HG03135 (cell line): ENCODE measurements around the gene LAD1.

ENCODE experiments used
- ATAC-seq: cut with Tn5 transposase; IDR thresholded peaks from one replicate; pipeline ENCODE4 v1.9.1; 2021; ENCODE audit warnings: mild to moderate bottlenecking, moderate library complexity; ENCODE audit not compliant: unreplicated experiment

The LAD1 gene

GRCh38 chr1:201419746-201420607 is 20.9 kb upstream of the LAD1 start:
- ATAC-seq, result no peak

- ATAC-seq, result no peak
Observed at GRCh38 chr1:201419256-201419655, 20.1 kb upstream of the LAD1 start.

- ATAC-seq, result no peak
Observed at GRCh38 chr1:201418461-201418860, 19.3 kb upstream of the LAD1 start.

- no peak for ATAC-seq
Observed at GRCh38 chr1:201414051-201414738, 15.1 kb upstream of the LAD1 start.

- ATAC-seq, result no peak
Observed at GRCh38 chr1:201411292-201411691, 12.2 kb upstream of the LAD1 start.

GRCh38 chr1:201409440-201409839 is 10.3 kb upstream of the LAD1 start:
- ATAC-seq, result no peak

- no peak for ATAC-seq
Observed at GRCh38 chr1:201408834-201409200, 9.7 kb upstream of the LAD1 start.

GRCh38 chr1:201408176-201408833 is 9.2 kb upstream of the LAD1 start:
- no peak for ATAC-seq

GRCh38 chr1:201406831-201407406 is 7.8 kb upstream of the LAD1 start:
- ATAC-seq, result no peak

- no peak for ATAC-seq
Observed at GRCh38 chr1:201405484-201405831, 6.3 kb upstream of the LAD1 start.

GRCh38 chr1:201404722-201405483 is 5.8 kb upstream of the LAD1 start:
- no peak for ATAC-seq

- no peak for ATAC-seq
Observed at GRCh38 chr1:201404055-201404454, 4.9 kb upstream of the LAD1 start.

- no peak for ATAC-seq
Observed at GRCh38 chr1:201403359-201403758, 4.2 kb upstream of the LAD1 start.

- no peak for ATAC-seq
Observed at GRCh38 chr1:201401700-201402099, 2.6 kb upstream of the LAD1 start.

- no peak for ATAC-seq
Observed at GRCh38 chr1:201400852-201401230, 1.7 kb upstream of the LAD1 start.

- ATAC-seq, result no peak
Observed at GRCh38 chr1:201400212-201400851, 1.2 kb upstream of the LAD1 start.

GRCh38 chr1:201399352-201400126 is 415 bp upstream of the LAD1 start:
- no peak for ATAC-seq

- no peak for ATAC-seq
Observed at GRCh38 chr1:201397675-201398074, 1.4 kb downstream of the LAD1 start.

- ATAC-seq, result no peak
Observed at GRCh38 chr1:201396861-201397464, 2.2 kb downstream of the LAD1 start.
